Measurements from ENCODE around the gene SGSM2. TPM values are rescaled to one million over a fixed set of nuclear protein-coding genes. Genes with fewer than 3 reads are reported as not detected.

The SGSM2 gene
- total RNA-seq, 1 donor from 2014 or later, result 13.4 TPM

DNA sequence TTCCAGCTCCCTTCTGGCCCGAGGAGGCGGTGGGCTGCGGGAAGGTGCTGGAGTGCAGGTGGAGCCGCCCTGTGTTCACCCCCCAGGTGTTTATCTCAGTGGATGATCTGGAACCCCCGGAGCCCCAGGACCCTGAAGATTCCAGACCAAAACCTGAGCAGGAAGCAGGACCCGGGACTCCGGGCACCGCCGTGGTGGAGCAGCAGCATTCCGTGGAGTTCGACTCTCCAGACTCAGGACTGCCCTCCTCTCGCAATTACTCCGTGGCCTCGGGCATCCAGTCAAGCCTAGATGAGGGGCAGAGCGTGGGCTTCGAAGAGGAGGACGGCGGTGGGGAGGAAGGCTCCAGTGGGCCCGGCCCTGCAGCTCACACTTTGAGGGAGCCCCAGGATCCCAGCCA lies 38.1 kb downstream of the SGSM2 start:
- Histone ChIP-seq H3K4me3 (ENCODE audit: low read depth, low read length) (no peak overlapping the region), H3K27me3 (ENCODE audit: control insufficient read depth, insufficient read depth, low read length) (no peaks in the 10 kb centered on the region), H3K36me3 (ENCODE audit: control insufficient read depth, insufficient read depth, low read length) (peaks cover 19% of the 10 kb centered on the region)
- DNase-seq (ENCODE audit: low read depth) (no peak), FAIRE-seq (no peak)
- TF ChIP-seq, protein P1, sequence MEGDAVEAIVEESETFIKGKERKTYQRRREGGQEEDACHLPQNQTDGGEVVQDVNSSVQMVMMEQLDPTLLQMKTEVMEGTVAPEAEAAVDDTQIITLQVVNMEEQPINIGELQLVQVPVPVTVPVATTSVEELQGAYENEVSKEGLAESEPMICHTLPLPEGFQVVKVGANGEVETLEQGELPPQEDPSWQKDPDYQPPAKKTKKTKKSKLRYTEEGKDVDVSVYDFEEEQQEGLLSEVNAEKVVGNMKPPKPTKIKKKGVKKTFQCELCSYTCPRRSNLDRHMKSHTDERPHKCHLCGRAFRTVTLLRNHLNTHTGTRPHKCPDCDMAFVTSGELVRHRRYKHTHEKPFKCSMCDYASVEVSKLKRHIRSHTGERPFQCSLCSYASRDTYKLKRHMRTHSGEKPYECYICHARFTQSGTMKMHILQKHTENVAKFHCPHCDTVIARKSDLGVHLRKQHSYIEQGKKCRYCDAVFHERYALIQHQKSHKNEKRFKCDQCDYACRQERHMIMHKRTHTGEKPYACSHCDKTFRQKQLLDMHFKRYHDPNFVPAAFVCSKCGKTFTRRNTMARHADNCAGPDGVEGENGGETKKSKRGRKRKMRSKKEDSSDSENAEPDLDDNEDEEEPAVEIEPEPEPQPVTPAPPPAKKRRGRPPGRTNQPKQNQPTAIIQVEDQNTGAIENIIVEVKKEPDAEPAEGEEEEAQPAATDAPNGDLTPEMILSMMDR (IDR thresholded peaks at IDR 0.05; ENCODE audit: insufficient read depth, low read length, severe bottlenecking), result no peak

DNA sequence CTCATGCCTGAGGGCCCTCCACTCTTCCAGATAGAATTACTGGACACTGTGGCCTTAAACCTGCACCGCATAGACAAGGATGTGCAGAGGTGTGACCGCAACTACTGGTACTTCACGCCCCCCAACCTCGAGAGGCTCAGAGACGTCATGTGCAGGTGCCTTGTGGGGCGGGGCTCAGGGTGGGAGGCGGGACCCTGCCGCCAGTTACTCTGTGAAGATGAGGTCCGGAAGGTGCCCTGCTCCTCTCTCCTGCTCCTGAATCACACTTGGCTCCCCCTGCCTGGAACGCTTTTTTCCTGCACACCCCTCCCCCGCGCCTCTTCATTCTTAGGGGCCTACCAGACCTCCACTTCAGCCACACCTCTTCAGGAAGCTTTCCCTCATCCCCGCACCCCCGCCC lies 38.8 kb downstream of the SGSM2 start:
- no peak overlapping the region for H3K4me3 ChIP-seq (ENCODE audit: low read depth, low read length)
- DNase-seq (ENCODE audit: low read depth), result no peak
- TF ChIP-seq, protein P1 (IDR thresholded peaks at IDR 0.05; ENCODE audit: insufficient read depth, low read length, severe bottlenecking), result no peak
- H3K27me3 ChIP-seq (ENCODE audit: control insufficient read depth, insufficient read depth, low read length), result no peaks in the 10 kb centered on the region
- no peak for FAIRE-seq
- peaks cover 18% of the 10 kb centered on the region for H3K36me3 ChIP-seq (ENCODE audit: control insufficient read depth, insufficient read depth, low read length)

DNA sequence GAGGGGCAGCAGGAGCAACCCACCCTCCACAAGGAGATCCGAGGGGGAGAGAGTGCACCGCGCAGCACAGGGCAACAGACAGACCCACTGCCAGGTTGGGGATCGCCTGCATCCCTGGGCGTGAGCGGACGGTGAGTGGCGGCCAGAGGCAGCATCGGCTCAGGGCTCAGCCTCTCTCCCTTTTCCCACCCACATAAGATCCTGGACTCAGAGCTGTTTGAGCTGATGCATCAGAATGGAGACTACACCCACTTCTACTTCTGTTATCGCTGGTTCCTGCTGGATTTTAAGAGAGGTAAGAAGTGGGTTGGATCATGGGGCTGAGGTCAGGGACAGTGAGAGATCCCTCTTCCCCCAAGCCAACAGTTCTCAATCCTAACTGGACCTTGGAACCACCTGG lies 40.4 kb downstream of the SGSM2 start:
- Histone ChIP-seq H3K27me3 (ENCODE audit: control insufficient read depth, insufficient read depth, low read length) (no peaks in the 10 kb centered on the region), H3K36me3 (ENCODE audit: control insufficient read depth, insufficient read depth, low read length) (peaks cover 21% of the 10 kb centered on the region), H3K4me3 (ENCODE audit: low read depth, low read length) (no peak overlapping the region)
- TF ChIP-seq, protein P1 (IDR thresholded peaks at IDR 0.05; ENCODE audit: insufficient read depth, low read length, severe bottlenecking), result no peak
- DNase-seq (ENCODE audit: low read depth) (no peak), FAIRE-seq (peak; percentile 23)

DNA sequence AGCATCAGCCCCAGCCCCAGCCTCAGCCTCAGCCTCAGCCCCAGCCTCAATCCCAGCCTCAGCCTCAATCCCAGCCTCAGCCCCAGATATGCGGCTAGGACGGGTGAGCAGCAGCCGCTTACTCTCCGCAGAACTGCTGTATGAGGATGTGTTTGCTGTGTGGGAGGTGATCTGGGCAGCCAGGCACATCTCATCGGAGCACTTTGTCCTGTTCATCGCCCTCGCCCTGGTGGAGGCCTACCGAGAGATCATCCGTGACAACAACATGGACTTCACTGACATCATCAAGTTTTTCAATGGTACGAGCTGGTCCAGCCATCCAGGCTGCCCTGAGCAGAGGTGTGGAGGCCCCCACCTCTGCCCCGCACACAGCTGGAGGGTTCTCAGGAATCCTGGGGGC lies 41.6 kb downstream of the SGSM2 start:
- TF ChIP-seq, protein P1 (IDR thresholded peaks at IDR 0.05; ENCODE audit: insufficient read depth, low read length, severe bottlenecking), result no peak
- Histone ChIP-seq H3K4me3 (ENCODE audit: low read depth, low read length) (no peak overlapping the region), H3K27me3 (ENCODE audit: control insufficient read depth, insufficient read depth, low read length) (no peaks in the 10 kb centered on the region), H3K36me3 (ENCODE audit: control insufficient read depth, insufficient read depth, low read length) (peaks cover 15% of the 10 kb centered on the region)
- DNase-seq (ENCODE audit: low read depth) (no peak), FAIRE-seq (no peak)

DNA sequence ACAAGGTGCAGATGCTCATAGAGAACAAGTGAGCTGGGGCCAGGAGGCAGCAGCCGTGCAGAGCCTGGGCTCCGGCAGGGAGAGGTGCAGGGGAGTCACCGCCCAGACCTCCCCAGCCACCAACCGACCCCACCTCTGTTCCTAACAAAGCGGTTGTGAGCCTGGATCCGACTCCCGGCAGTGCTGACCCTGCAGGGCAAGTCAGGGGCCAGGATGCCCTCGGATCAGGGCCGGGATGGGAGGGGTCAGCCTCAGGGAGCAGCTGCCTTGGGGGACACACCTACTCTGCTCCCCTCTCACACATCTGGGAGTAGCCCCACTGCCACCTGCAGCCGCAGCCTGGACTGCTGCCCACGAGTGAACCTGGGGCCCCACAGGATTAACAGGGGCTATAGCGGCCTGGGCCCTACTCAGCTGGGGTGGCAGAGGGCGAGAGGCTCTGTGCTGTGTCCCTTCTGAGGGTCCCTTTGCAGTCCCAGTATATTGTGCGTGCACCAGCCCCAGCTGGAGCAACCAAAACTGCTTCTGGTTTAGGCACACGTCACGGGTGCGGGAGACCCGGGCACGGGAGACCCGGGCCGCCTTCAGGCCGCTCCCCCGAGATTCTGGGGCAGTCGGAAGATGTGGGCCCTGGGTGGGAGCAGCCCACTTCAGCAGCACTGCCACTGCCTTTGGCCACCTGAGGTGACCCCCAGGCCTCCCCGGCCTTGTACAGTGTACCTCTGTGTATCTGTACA lies 42.4 kb downstream of the SGSM2 start:
- Histone ChIP-seq H3K36me3 (ENCODE audit: control insufficient read depth, insufficient read depth, low read length) (peaks cover 15% of the 10 kb centered on the region), H3K4me3 (ENCODE audit: low read depth, low read length) (no peak overlapping the region), H3K27me3 (ENCODE audit: control insufficient read depth, insufficient read depth, low read length) (no peaks in the 10 kb centered on the region)
- FAIRE-seq (no peak), DNase-seq (ENCODE audit: low read depth) (no peak)
- TF ChIP-seq, protein P1 (IDR thresholded peaks at IDR 0.05; ENCODE audit: insufficient read depth, low read length, severe bottlenecking), result no peak

Measured in bronchial epithelial cell (primary cell).